Spleen (tissue), 11 donors: ENCODE measurements around the gene SAA2. TPM values are rescaled to one million over a fixed set of nuclear protein-coding genes. Genes with fewer than 3 reads are reported as not detected.
"Not testable (repeated sequence)": the region's sequence is repeated elsewhere in the genome, so short reads cannot be mapped to it uniquely, and the experiment has no call there.

Experiments
- DNase-seq: peaks from one replicate; pipeline ENCODE4 v3.0.0-alpha.2; 2020
- H3K27ac ChIP-seq, 8 donors: fragments of 200-600 bp; sonication (generic) in 7 of 8; 1 replicate in 4 of 8; 2 replicates in 4 of 8; pipeline versions ENCODE4 v1.5.0 to v1.8.0; 2016 to 2021; ENCODE audit warnings: inconsistent platforms in 4 of 8, mild to moderate bottlenecking in 4 of 8, moderate library complexity in 1 of 8
- H3K27me3 ChIP-seq, 7 donors: fragments of 200-600 bp; sonication (generic) in 6 of 7; replicated peaks in 1 of 7; 1 replicate in 4 of 7; 2 replicates in 3 of 7; pipeline versions ENCODE4 v1.5.0 to v1.8.0; 2016 to 2021; ENCODE audit warnings: inconsistent platforms in 3 of 7, mild to moderate bottlenecking in 1 of 7
- H3K36me3 ChIP-seq, 6 donors: fragments of 200-600 bp; sonication (generic) in 5 of 6; 1 replicate in 4 of 6; 2 replicates in 2 of 6; pipeline versions ENCODE4 v1.5.0 to v1.8.0; 2016 to 2021; ENCODE audit warnings: inconsistent platforms in 2 of 6
- H3K4me1 ChIP-seq, 6 donors: fragments of 200-600 bp; sonication (generic) in 5 of 6; 1 replicate in 3 of 6; 2 replicates in 3 of 6; pipeline versions ENCODE4 v1.5.0 to v1.8.0; 2016 to 2021; ENCODE audit warnings: inconsistent platforms in 3 of 6
- H3K4me3 ChIP-seq, 8 donors: fragments of 200-600 bp; sonication (generic) in 7 of 8; 1 replicate in 4 of 8; 2 replicates in 4 of 8; pipeline versions ENCODE4 v1.5.0 to v1.8.0; 2016 to 2021; ENCODE audit warnings: inconsistent platforms in 4 of 8, mild to moderate bottlenecking in 4 of 8, moderate library complexity in 2 of 8
- H3K9me3 ChIP-seq, 8 donors: fragments of 200-600 bp; sonication (generic) in 7 of 8; 1 replicate in 4 of 8; 2 replicates in 4 of 8; pipeline versions ENCODE4 v1.5.0 to v1.8.0; 2016 to 2021; ENCODE audit warnings: inconsistent platforms in 4 of 8
- POLR2A ChIP-seq, 3 donors: fragments of 450-650 bp; IDR thresholded peaks; one replicate each; pipeline ENCODE4 v1.5.1; 2017; ENCODE audit warnings: antibody characterized with exemption in 3 of 3, mild to moderate bottlenecking in 1 of 3
- POLR2AphosphoS5 ChIP-seq, 3 donors: sonication (generic); formaldehyde crosslinking; IDR thresholded peaks; one replicate each; pipeline ENCODE4 v1.5.1; 2017; ENCODE audit warnings: antibody characterized with exemption in 3 of 3
- WGBS, 5 donors: extraction: QIAGEN DNeasy Blood & Tissue Kit in 3 of 5; methylation state at CpG; one replicate each; pipeline versions ENCODE4 v1.1.5 to v1.1.7; 2013 to 2018; 5-methylcytosine and 5-hydroxymethylcytosine counted together
- intact Hi-C: fragments of 100-400 bp; cut with DNase I; formaldehyde crosslinking; loops from one replicate; pipeline ENCODE4 v1.15.0; 2023; ENCODE audit warnings: low total_unique reads
- polyA plus RNA-seq, 3 donors: library from polyadenylated mRNA; stranded (reverse); fragments of 200-250 nt; gene quantifications; one replicate each; pipeline ENCODE4 v1.2.1, GENCODE V29; 2013
- total RNA-seq, 7 donors: library from RNA; depleted of rRNA in 3 of 7; stranded (reverse); fragments of >200 nt in 3 of 7; fragmentation: NEBNext Ultra II Directional in 4 of 7; extraction: Animal tissue kit (Norgen Biotek cat#: 25700) in 4 of 7; gene quantifications; one replicate each; pipeline versions ENCODE4 v1.1.0 to v1.2.1, GENCODE V29; 2016 to 2021
- TF ChIP-seq, protein P1 (sequence below), 11 experiments: fragments of 200-600 bp in 7 of 11; fragments of 450-650 bp in 4 of 11; sonication (generic) in 4 of 11; IDR thresholded peaks in 8 of 11; conservative IDR thresholded peaks in 3 of 11; 1 replicate in 7 of 11; 2 replicates in 4 of 11; pipeline versions ENCODE4 v1.4.0 to v1.8.0; 2016 to 2021; ENCODE audit warnings: antibody characterized with exemption in 11 of 11, inconsistent platforms in 4 of 11, mild to moderate bottlenecking in 1 of 11
- donor health status: healthy with polysubstance abuse.
- donor health status: DM: no; HTN: no; CAD: no; lungs with moderate emphysema.
- donor health status: DM: no; HTN: no; CAD: no.
- donor health status: Bipolar disorder and iron deficiency.
- donor health status: healthy.
- donor health status: DM: no; HTN: no; CAD: no.
- donor health status: DM: yes; HTN: yes; CAD: no.

SAA2 gene
- total and polyA plus RNA-seq, 10 donors: 0.19 to 13.1 (median 0.50) TPM; not detected in 5

DNA sequence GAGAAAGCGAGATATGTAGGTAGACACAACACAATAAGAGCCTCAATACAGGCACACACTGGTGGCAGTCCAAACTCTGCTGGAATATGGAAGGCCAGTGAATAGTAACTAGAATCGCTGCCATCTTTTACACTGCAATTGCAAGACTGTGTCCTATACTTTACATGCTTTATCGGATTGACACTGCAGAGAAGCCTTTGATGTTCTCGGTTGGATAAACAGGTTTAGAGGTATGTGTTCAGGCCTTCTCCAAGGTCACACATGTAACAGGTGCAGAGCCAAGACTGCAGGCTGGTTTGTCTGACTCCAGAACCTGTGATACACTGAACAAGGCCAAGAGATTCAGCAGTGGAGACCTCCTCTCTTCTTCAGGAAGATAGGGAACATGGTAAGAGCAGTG lies 22.7 kb upstream of the SAA2 start:
- Histone ChIP-seq H3K27ac (no peak overlapping the region), H3K36me3 (peaks cover 0 to 13% (median 0%) of the 10 kb centered on the region in 6 donors), H3K9me3 (no peaks in the 10 kb centered on the region), H3K4me3 (no peak overlapping the region), H3K27me3 (no peaks in the 10 kb centered on the region), H3K4me1 (peaks cover 0 to 4% (median 0%) of the 10 kb centered on the region in 6 donors)
- WGBS, 5 donors: 70 to 89% (median 83%) methylated on average over 4 of the region's 4 CpGs
- intact Hi-C loops: no loop called here
- no peak for DNase-seq
- TF ChIP-seq POLR2AphosphoS5 (IDR thresholded peaks at IDR 0.05): no peak

DNA sequence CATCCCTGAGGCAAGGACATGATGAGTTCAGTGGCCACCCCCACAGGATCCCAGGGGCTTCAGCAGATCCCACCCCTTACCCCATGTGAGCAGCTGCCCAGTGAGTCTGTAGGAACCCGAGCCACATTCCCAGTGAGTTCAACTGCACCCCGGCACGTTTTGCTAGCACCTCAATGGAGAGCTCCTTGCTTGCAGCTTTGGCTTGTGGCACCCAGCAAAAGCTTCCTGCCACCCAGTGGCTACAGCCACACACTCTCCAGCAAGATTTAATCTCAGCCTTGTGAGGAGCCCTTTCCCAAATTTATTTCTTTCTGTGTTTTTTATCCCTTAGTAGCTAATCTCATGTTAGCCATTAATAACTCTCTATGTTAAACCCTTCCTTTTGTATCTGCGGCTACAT lies 21.6 kb upstream of the SAA2 start:
- Histone ChIP-seq H3K4me3 (no peak overlapping the region), H3K27me3 (no peaks in the 10 kb centered on the region), H3K36me3 (peaks cover 0 to 5% (median 0%) of the 10 kb centered on the region in 6 donors), H3K4me1 (peaks cover 0 to 13% (median 0%) of the 10 kb centered on the region in 6 donors), H3K9me3 (no peaks in the 10 kb centered on the region), H3K27ac (no peak overlapping the region)
- 73 to 86% (median 80%) methylated on average over 4 of the region's 4 CpGs for WGBS, 5 donors
- no peak for DNase-seq
- TF ChIP-seq, protein P1, sequence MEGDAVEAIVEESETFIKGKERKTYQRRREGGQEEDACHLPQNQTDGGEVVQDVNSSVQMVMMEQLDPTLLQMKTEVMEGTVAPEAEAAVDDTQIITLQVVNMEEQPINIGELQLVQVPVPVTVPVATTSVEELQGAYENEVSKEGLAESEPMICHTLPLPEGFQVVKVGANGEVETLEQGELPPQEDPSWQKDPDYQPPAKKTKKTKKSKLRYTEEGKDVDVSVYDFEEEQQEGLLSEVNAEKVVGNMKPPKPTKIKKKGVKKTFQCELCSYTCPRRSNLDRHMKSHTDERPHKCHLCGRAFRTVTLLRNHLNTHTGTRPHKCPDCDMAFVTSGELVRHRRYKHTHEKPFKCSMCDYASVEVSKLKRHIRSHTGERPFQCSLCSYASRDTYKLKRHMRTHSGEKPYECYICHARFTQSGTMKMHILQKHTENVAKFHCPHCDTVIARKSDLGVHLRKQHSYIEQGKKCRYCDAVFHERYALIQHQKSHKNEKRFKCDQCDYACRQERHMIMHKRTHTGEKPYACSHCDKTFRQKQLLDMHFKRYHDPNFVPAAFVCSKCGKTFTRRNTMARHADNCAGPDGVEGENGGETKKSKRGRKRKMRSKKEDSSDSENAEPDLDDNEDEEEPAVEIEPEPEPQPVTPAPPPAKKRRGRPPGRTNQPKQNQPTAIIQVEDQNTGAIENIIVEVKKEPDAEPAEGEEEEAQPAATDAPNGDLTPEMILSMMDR (IDR thresholded peaks at IDR 0.05 in 8 of 11, conservative IDR thresholded peaks at IDR 0.05 in 3 of 11): no peak
- TF ChIP-seq POLR2AphosphoS5 (IDR thresholded peaks at IDR 0.05) (no peak), POLR2A (IDR thresholded peaks at IDR 0.05) (no peak)
- intact Hi-C loops: no loop called here

DNA sequence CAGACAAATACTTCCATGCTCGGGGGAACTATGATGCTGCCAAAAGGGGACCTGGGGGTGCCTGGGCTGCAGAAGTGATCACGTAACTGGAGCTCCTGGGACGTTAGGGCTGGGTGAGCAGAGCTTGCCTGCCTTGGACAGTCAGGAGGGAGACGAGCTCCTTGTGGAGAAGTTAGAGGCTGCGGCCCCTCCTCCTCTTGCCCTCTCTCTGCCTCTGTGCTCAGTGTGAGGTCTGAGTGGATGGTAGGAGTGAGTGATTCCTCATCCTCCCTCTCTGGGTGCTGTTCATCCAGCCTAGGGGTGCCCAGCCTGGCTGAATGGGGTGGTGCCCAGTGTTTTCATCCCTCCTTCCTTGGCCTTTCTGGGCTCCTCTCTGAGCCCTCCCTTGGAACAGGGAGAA lies 20.8 kb upstream of the SAA2 start:
- peaks cover 0 to 15% (median 0%) of the 10 kb centered on the region in 6 donors for H3K4me1 ChIP-seq
- H3K9me3 ChIP-seq, intact Hi-C loops, H3K4me3 ChIP-seq, H3K36me3 ChIP-seq, H3K27me3 ChIP-seq, DNase-seq, H3K27ac ChIP-seq: not testable (repeated sequence)
- 83 to 100% (median 90%) methylated on average over 1 to 3 of the region's 5 CpGs for WGBS, 5 donors

DNA sequence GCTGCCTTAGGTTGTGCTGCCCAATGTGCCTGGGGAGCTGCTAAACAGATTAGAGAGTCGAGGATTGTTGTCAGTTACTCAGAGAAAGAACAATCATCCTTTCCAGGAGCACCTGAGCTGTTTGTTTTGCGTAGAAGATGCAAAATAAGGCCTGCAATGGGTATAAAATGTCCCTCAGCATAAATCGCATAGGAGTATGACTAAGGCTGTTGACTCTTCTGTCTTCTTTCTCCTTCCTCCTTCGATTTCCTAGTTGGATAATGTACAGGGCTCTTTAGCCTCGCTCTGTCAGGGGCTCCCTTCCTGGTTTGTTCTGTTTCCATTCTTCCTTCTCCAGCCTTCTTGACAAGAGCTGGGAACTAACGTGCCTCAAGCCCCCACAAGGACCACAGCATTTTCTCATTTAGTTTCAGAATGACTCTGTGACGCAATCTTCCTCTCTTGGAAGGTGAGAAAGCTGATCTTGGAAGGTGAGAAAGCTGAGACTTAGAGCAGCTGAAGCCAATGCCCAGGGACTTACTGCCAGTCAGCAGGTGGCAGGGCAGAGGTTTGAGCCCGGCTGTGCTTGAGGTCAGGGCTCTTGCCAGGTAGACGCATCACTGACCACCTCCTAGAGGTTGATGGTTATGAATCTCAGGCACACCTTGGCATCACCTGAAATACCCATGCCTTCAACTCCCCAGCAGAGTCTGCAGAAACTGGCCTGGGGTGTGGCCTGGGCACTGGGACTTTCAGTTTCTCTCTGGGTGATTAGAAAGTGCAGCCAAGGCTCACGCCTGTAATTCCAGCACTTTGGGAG lies 19.1 kb upstream of the SAA2 start:
- WGBS, 5 donors: 70 to 79% (median 75%) methylated on average over 2 to 7 of the region's 10 CpGs
- H3K27ac ChIP-seq: peak overlapping the region in 2 of 8 donors; percentile 33 to 67
- peaks cover 0 to 15% (median 0%) of the 10 kb centered on the region in 6 donors for H3K4me1 ChIP-seq
- H3K27me3 ChIP-seq, H3K36me3 ChIP-seq, H3K9me3 ChIP-seq, DNase-seq, intact Hi-C loops: not testable (repeated sequence)
- peak overlapping the region in 1 of 8 donors; percentile 40 for H3K4me3 ChIP-seq

DNA sequence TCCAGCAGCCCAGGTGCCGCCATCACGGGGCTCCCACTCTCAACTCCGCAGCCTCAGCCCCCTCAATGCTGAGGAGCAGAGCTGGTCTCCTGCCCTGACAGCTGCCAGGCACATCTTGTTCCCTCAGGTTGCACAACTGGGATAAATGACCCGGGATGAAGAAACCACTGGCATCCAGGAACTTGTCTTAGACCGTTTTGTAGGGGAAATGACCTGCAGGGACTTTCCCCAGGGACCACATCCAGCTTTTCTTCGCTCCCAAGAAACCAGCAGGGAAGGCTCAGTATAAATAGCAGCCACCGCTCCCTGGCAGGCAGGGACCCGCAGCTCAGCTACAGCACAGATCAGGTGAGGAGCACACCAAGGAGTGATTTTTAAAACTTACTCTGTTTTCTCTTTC lies 17.5 kb upstream of the SAA2 start, which contains the start of gene SAA1:
SAA1 (plus strand) TSS at position 316 of the 400 bp plus-strand sequence. CDS start 624 bp downstream, outside the sequence.
- Histone ChIP-seq H3K36me3 (no peaks in the 10 kb centered on the region), H3K4me1 (peaks cover 0 to 15% (median 0%) of the 10 kb centered on the region in 6 donors), H3K4me3 (no peak within 1 kb of the TSS), H3K9me3 (no peaks in the 10 kb centered on the region), H3K27me3 (no peaks in the 10 kb centered on the region), H3K27ac (no peak within 1 kb of the TSS)
- DNase-seq: no peak
- intact Hi-C loops: no loop called here
- TF ChIP-seq POLR2A (IDR thresholded peaks at IDR 0.05) (no peak), POLR2AphosphoS5 (IDR thresholded peaks at IDR 0.05) (no peak)
- TF ChIP-seq, protein P1 (IDR thresholded peaks at IDR 0.05 in 8 of 11, conservative IDR thresholded peaks at IDR 0.05 in 3 of 11): no peak
- 54 to 79% (median 69%) methylated on average over 7 to 8 of the region's 8 CpGs for WGBS, 5 donors
